Central memory CD4-positive, alpha-beta T cell (primary cell): Measurements from ENCODE around the gene KCNJ10.
A peak's percentile ranks its signal among the peaks of the same experiment; 100 is the strongest.

ENCODE experiments used
- DNase-seq: peaks from one replicate; pipeline ENCODE4 v3.0.0; 2022

Gene KCNJ10

DNA sequence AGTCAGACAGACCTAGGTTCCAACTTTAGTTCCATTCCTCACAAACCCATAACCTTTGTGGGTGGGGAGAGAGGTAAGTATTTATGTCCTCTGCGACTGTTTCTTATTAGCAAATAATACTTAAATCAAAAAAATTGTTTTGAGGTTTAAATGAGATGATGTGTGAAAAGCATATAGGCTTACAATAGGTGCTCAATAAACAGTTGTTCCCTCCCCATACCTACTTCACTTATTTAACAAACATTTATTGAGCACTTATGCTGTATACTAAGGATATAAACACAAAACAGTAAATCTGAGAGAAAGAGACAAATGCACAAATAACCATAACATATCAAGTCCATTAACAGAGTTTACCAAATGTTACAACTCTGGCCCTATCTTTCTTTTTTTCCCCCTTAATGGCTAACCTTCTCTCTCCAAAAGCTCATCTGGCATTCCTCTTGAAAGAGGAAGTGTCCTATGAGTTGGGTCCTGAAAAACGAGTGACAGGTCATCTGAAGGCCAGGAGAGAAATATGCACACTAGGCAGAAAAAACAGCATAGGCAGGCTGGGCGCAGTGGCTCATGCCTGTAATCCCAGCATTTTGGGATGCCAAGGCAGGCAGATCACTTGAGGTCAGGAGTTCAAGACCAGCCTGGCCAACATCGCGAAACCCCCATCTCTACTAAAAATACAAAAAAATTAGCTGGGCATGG, 48.4 kb downstream of the KCNJ10 start:
- DNase-seq, result no peak

DNA sequence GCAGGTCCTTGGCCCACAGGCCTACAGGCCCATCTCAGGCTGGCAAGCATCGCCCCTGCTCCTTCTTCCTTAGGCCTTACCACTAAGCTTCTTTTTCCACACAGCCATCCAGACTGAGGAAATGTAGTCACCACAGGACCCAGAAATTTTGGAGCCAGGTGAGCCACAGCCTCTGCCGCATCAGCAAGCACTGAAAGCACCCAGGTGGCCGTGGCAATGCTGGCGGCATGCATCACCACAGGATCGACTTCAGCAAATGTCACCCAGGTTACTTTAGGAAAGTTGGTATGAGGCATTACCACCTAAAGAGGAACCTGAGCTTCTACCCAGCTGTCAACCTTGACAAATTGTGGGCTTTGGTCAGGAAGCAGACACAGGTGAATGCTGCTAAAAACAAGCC, 49.8 kb downstream of the KCNJ10 start:
- no peak for DNase-seq

- DNase-seq, result no peak
These were observed 51.1 kb downstream of the KCNJ10 start for GRCh38 chr1:160018900-160019299.

DNA sequence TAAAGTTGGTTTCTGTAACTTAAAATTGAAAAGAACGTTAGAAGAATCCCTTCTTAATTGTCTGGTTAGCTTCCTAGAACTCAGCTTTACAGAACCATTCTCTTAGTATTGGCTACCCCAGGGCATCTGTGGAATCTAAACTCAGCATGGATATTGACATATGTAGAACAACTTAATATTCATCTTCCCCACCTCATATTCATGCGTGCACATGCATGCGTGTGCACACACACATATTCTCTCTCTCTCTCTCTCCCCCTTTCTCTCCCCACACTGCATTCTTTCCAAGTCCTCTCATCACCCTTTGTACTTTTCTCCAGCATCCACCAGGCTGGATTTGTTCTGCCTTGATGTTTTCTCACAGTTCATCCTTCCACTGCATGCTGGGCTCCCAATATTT, 51.6 kb downstream of the KCNJ10 start:
- DNase-seq, result no peak

DNA sequence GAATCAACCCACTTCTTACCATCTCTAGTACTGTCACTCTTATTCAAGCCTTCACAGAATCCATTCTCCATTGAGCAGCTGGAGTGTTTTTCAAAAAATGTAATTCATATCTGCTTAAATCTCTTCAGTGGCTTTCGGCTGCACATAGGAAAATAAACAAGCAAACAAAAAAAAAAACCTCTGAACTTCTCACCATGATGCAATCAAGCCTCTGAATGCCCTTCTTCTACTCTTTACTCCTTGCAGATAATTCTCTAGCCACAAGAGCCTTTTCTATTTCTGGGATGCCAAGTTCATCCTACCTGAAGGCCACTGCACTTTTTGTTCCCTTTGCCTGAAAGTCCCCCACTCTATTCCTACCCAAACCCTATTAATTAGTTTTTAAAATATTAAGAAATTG, 52.4 kb downstream of the KCNJ10 start:
- no peak for DNase-seq

DNA sequence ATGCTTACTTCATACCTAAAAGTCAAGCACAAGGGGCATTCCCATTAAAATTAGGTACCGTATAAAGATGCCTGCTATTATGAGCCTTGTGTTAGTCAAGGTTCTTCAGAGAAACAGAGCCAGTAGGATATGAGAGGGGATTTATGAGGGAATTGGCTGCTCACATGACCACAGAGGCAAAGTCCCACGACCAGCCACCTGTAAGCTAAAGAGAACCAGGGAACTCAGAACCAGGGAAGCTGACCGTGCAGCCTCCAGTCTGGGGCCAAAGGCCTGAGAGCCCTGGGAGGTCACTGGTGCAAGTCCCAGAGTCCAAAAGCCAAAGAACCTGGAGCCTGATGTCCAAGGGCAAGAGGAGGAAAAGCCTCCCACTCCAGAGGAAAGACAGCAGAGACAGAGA, 58.2 kb downstream of the KCNJ10 start:
- no peak for DNase-seq

GRCh38 chr1:160009801-160010200, 60.2 kb downstream of the KCNJ10 start:
- no peak for DNase-seq

- no peak for DNase-seq
These were observed 60.9 kb downstream of the KCNJ10 start for GRCh38 chr1:160009081-160009480.

GRCh38 chr1:160007577-160008200, 62.3 kb downstream of the KCNJ10 start:
- peak; percentile 25 for DNase-seq

DNA sequence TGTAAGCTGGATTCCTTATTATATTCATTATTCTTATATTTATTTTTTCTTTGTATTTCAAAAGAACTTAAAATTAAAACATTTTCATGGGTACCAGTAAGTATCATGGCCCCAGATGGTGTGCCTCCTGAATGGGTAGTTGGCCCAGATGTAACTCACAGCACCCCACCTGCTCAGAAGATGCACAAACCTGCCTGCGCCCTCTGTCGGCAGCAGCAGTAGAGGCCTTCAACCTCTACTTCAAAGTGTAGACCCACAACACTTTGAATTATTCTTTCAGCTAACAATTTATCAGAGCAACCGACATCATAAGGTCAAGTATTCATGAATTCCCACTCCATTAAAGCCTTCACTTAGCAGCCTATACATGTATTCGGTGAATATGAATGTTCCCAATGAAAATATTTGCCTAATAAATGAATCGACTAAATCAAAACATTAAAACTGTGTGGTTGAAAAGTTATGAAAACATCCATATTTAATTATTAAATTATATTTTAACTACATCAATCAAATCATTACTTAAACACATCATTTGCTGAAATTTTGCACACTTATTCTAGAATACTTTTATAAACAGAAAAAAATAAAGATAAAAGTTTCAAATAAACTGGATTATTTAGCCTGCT, 63.5 kb downstream of the KCNJ10 start:
- peak; percentile 62 for DNase-seq

- no peak for DNase-seq
These were observed 64.9 kb downstream of the KCNJ10 start for GRCh38 chr1:160005070-160005469.

- no peak for DNase-seq
These were observed 65.5 kb downstream of the KCNJ10 start for GRCh38 chr1:160004425-160004824.

DNA sequence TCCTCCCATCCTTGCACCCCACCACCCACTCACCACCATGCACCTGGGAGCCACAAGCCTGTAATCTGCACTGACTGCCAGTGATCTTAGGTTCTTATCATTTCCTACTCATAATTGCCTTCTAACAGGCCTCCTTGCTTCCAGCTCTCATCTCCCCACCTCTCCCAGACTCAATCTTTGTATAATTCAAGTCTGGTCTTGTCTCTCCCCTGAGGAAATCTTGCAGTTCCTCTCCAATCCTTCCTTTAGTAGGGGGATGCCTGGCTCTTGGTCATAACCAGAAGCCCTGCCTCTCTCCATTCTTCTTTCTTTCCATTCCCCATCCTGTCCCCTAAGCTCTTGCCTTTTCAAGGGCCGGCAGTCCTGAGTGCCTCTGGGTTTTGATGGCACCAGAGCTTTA, 66.0 kb downstream of the KCNJ10 start:
- DNase-seq, result no peak

GRCh38 chr1:160001440-160001839, 68.5 kb downstream of the KCNJ10 start:
- no peak for DNase-seq

DNA sequence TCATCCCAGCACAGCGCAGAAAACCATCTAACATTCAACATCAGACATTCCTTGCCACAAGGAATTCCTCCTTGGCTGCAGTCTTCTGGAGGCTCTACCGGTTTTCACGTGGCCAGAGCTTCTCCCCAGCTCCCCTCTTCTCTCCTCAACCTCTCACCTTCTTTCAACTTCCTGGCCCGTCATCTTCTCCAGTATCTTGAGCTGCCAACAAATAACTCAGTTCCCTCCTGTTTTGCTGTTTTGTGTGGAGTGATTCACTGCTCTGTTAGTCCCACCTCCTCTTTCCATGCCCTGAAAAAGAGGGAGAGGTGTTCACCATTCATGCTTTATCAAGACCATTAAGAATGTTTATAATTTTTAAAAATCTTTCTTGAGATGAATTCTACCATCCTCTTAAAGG, 70.8 kb downstream of the KCNJ10 start:
- no peak for DNase-seq

GRCh38 chr1:159996653-159997052, 73.3 kb downstream of the KCNJ10 start:
- no peak for DNase-seq

DNA sequence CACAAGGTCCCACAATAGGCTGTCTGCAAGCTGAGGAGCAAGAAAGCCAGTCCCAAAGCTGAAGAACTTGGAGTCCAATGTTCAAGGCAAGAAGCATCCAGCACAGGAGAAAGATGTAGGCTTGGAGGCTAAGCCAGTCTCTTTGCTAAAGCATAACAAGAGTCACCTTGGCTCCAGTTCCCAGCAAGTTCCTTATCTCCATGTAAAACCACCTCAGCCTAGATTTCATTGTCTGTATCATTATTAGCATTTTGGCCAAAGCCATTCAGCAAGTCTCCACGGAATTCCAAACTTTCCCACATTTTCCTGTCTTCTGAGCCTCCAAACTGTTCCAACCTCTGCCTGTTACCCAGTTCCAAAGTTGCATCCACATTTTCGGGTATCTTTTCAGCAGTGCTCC, 75.1 kb downstream of the KCNJ10 start:
- no peak for DNase-seq

DNA sequence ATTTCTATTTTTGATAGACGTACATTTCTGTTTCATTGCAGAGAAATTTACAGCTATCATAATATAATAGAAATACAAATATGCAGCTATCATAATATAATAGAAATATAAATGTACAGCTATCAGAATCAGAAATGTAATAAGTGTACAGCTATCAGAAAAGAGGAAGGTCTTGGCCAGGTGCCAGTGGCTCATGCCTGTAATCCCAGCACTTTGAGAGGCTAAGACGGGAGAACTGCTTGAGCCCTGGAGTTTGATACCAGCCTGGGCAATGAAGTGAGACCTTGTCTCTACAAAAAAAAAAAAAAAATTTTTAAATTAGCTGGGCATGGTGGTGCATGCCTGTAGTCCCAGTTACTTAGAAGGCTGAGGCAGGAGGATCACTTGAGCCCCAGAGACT, 76.0 kb downstream of the KCNJ10 start:
- DNase-seq, result no peak

DNA sequence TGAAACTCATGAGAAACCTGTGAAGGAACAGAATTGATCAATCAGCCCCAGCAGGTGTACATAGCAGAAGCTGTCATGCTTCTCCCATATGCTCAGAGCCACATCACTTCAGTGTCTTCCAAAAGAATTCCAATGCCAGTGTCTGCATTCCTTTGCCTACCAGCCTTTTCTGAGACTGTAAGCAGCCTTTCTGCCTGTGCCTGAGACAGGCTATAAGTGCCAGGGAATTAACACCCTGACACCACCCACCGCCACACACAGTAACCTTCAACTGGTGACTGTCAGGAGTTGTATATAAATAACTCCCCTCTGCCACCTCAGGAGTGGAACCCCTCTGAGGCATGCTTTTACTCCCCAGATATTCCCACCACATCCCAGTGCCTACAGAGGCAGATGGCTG, 77.8 kb downstream of the KCNJ10 start:
- no peak for DNase-seq

DNA sequence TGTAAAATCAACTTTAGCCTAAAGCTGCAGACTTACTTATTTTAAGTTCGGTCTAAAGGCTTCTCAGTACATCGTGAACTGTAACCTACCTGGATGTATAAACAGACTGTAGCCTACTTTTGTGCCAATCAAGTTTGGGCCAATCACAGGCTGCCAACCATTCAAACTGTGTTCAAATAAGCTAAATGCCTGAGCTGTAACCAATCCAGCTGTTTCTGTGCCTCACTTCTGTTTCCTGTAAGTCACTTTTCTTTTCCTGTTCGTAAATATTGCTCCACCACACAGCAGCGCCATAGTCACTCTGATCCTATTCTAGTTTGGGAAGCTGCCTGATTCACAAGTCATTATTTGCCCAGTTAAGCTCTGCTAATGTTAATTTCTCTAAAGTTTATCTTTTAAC, 78.4 kb downstream of the KCNJ10 start:
- DNase-seq, result peak; percentile 3

DNA sequence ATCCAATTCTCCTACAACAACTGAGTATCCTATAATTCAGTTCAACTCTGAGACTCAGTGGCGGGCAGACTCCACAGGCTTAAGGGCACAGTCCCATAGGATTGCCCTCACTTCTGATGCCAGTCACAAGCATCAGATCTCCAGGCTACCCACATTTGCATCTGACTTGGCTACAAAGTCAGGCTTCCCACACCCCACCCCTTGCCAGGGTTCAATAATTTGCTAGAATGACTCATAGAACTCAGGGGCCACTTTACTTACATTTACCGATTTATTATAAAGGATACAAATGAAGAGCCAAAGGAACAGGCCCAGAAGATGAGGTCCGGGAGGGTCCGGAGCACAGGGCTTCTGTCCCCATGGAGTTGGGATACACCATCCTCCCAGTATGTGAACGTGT, 80.0 kb downstream of the KCNJ10 start:
- no peak for DNase-seq

DNA sequence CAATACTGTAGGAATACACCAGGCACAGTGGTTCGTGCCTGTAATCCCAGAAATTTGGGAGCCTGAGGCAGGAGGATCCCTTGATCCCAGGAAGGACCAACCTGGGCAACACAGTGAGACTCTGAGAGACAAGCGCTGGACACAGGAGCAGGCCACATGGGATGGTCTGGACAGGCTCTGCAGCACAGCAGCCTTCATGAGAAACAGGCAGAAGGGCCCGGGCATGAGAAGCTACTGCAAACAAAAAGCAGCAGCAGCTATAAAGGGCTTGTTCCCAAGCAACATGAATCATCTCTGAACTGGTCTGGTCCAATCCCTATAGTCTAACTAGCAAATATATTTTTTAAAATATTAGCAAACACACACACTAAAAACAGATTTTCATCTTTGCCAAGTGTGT, 80.4 kb downstream of the KCNJ10 start:
- DNase-seq, result no peak

DNA sequence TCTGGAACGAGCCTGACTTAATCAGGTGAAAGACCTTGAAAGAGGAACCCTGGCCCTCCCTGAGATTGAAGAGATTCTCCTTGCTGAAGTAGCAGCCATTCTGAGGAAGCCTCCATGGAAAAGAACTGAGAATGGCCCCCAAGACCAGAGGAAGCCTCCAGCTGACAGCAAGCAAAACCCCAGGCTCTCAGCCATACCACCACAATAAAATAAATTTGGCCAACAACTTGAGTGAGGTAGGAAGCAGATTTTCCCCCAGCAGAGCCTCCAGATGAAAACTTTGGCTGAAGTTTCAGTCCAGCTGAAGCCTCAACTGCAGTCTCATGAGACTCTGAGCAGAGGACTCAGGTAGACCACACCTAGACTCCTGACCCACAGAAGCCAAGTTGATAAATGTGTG, 82.0 kb downstream of the KCNJ10 start:
- no peak for DNase-seq

GRCh38 chr1:159987186-159987585, 82.8 kb downstream of the KCNJ10 start:
- no peak for DNase-seq

DNA sequence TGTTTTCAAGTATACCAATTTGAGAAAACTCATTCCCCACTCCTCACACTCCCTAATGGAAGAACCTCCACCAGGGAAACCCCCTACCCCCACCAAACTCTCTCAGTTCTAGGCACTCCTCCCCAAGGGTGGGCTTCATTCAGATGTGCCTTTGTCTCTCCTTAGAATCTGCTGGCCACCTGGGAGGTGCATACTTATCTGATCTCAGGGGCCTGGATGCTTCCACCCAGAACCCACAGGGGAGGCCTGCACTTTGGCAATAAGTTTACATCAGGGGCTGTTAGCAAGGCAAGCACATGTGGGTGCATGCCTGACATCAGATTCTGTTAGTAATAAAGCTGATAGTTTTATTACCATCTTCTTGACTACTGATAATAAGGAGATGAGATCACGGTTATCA, 83.4 kb downstream of the KCNJ10 start:
- DNase-seq, result no peak
